GM19463 (cell line): ENCODE data around the gene MAML3.

ENCODE experiments used
- ATAC-seq: cut with Tn5 transposase; IDR thresholded peaks from one replicate; pipeline ENCODE4 v1.9.1; 2021; ENCODE audit warnings: mild to moderate bottlenecking, moderate library complexity; ENCODE audit not compliant: unreplicated experiment

Gene MAML3

DNA sequence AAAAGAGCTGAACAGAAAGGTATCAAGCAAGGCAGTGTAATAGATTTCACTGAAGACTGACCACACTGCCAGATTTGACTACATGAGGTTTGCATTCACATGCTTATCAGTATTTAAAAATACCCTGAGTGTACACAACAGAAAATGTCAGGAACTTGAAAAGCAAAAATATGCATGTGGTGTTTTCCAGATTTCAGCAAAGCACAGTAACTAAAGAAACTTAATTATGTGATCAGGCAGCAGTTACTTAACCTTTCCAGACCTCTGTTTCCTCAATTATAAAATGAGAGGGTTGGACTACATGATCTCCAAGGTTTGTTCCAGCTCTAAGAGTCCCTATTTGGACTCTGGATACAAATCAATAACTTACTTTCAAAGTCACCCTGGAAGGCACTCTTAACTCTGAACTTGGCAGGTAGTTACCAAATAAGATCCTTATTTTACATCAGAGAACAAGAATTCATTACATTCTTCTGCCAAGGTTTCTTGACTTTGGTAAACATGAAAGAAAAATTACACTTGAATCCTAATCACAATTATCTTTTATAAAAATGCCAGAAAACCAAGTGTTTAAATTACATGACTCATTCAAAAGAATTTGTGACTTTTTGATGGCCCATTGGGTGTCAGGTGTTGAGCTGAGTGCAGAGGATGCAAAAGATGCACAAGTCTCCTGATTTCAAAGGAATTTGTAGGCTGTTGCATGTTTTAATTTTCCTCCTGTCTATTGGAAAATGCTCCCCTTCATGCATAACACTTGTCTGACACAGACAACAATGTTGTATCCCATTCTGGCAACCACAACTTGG lies 246.8 kb downstream of the MAML3 start:
- no peak for ATAC-seq

DNA sequence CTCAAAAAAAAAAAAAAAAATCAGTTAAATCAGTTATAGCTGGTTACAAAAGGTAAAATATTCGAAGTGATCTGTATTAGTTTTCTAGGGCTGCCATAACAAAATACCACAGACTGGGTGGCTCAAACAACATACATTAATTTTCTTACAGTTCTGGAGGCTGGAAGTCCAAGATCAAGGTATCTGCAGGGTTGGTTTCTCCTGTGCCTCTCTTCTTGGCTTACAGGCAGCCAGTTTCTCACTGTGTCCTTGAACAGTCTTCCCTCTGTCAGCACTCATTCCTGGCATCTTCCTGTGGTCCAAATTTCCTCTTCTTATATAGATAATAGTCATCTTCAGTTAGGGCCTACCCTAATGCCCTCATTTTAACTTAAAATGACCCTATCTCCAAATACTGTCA lies 248.5 kb downstream of the MAML3 start:
- no peak for ATAC-seq

DNA sequence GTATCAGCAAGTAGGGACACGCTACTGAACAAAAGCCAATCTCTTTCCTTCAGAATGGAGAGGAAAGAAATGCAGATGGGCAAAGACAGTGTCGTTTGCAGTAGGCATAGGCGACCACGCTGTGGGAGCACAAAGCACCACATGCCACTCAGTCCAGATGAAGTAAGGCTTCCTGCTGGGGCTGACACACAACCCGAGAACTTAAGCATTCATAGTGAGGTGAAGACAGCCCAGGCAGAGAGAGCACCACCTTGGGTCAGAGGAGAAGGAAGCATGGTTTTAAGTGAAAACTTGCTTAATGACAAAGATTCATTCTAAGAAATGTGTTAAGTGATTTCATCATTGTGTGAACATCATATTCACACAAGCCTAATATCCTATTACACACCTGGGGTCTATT lies 249.6 kb downstream of the MAML3 start:
- no peak for ATAC-seq

DNA sequence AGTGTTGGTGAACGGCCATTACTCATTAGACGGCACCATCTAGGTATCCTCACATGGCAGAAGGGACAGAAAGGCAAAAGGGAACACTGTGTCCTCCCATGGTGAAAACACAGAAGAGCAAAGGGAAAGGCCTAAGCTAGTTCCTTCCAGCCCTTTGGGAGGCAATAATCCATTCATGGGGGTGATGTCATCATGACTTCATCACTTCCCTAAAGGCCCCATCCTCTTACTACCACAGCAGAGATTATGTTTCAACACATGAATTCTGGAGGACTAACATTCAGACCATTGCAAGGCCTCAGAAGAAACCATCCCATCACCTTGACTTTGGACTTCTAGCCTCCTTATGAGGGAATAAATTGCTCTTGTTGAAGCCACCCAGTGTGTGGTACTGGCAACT lies 250.1 kb downstream of the MAML3 start:
- ATAC-seq = no peak

DNA sequence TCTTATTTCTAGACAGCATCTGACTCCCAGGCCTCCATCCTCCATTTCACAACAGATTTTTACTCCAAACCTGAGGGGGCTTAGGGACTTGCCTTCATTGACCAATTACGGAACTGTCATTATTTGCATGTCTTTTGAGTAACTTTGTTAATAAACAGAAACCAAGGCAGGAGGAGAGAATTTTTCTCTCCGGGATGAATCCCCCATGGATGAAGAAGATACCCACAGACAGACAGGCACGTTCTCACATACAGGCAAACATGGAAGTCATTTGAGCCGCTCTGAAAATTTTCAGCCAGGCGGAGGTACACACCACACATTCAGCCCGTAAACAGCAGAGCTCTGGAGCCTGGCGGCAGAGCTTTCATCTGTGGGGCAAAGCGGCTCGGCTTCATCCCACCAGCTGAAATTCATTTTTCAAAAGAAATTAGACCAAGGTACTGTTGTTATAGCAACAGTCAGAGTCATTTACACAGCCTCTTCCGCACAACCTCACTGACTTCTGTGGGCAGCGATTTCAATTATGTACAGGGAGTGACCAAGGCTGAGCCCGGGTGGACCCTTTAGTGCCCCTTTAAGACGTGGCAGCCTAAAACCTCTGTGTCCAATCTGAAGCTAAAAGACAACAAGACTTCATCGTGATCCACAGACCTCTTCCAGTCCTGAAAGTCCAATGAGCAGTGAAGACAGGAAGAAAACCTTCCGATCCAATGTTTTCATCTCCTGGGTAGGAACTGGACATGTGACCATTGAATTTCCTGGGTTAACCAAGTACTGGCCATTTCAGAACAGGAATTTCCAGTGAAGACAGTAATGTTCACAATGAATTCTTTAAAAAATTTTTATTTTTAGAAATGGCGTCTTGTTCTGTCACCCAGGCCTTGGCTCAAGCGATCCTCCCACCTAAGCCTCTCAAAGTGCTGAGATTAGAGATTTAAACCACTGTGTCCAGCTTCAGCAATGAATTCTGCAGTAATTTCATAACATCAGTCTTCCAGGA lies 251.4 kb downstream of the MAML3 start:
- ATAC-seq = no peak

DNA sequence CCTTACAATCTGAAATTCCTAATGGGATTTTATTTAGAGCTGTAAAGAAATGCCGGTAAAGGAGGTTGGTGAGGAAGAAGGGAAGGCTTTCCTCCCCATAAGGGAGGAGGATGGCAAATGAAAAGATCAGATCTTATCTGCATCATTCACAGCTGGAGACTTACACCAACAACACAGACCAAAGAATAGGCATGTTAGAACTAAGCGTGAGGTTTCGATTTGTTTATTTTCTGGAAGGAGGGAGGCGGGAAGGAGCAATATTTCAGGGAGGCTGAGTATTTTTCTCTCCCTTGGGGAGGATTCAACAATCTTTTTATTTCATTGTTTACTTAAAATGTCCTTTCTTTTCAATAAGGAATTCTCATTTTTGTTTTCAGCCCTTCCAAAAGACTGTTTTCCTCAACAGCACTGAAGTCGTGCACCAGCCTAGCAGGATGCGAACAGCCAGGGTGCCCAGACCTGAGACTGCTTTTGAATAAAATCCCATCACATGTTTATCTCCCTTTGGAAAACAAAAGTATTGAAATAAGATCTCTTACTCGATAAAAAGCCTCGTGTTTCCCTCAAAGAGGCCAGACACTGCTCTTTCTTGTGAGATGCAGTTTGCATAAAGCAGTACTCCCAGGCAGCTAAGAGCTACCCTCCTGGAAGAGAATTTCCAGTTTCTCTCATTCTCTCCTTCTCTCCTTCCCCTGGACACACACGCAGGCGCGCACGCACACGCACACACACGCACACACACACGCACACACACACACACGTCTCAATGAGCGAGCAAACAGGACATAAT lies 252.3 kb downstream of the MAML3 start:
- no peak for ATAC-seq

DNA sequence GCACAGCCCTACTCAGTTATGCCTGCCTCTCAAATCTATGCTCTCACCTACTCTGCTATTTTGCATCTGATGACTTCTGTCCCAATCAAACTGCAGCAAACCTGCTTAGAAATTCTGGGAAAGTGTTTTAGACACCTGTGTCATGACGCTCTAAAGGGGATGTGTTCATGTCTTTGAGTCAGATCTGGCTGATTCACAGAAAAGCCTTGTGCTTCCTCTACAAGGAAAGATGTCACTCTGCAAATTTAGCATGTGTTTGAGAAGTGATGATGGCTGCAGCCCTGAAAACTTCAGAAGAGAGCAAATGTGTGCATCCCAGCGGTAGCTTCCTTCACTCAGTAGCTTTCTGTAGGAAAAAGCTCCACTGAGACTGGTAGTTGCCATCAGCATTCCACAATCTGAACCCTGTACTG lies 253.0 kb downstream of the MAML3 start:
- ATAC-seq = no peak

DNA sequence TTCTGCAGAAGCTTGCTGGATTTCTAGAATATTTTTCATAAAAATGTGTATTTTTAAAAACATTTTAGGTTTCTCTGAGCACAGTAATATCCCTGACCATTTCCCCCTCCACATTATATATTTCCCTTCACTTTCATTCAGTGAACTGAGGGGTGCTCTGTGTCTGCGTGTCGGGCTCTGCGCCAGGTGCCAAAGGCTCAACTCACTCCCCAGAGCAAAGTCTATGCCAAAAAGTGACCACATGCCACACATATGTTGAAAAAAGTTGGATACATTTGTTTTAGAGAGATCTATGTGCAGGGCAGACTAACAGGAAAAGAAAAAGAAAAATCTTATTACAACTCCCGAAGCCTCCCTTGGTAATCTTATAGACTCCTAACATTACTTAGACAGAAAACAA lies 254.6 kb downstream of the MAML3 start:
- no peak for ATAC-seq

DNA sequence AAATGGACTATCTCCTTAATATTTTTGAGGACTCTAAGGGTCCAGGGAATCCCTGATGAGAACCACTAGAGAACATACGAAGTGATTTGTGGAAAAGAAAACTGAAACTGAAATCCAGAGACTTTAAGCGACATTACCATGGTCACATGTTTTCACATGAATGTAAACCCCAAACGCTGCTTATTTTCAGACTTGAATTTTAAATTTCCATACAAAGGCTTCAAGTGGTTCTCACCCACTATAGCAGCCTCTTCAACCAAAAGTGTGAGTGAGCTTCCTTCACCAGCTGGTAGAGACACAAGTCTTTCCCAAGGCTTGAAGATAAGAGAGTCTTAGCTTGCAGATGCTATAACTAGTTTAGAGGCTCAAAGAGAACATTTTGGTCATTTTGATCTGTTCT lies 255.7 kb downstream of the MAML3 start:
- no peak for ATAC-seq

DNA sequence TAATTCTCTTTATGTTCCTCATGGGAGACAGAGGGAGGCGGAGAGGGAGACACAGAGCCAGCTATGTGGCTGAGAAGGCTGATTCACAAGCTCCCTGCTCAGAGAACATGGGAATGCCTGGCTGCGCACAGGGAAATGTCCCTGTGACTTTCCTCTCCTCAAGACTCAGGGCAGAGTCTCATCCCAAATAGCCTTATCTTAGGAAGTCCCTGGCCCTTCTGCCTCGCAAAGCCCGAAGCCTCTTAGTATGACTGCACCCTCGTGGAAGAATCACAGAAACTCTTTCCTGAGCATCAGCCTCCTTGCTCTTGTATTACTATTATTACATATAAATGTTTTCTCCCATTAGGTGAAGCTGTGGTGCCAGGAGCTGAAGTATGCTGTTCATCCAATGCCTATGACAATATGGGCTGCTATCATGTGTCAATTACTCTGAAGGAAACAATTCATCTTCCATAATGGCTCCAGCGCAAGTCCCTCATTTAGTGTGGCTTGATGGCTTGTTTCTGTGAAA lies 257.8 kb downstream of the MAML3 start:
- no peak for ATAC-seq

DNA sequence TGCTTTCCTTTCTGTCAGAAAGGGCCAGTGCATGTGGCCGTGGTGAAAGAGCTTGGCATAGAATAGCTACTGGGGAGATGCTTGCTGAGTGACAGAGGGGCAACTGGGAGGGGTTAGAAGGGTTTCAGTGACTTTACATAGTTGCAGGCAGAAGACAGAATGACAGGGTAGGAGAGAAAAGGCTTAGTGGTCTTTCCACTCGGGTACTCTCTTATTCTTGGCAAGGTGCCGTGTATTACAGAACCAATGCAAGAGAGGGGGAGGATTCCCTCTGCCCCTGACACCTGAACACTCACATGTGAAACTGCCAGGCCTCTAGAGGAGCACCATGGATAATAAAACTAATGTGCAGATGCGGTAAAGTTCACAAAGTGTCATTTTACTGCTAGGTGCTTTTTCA lies 260.2 kb downstream of the MAML3 start:
- ATAC-seq = no peak

DNA sequence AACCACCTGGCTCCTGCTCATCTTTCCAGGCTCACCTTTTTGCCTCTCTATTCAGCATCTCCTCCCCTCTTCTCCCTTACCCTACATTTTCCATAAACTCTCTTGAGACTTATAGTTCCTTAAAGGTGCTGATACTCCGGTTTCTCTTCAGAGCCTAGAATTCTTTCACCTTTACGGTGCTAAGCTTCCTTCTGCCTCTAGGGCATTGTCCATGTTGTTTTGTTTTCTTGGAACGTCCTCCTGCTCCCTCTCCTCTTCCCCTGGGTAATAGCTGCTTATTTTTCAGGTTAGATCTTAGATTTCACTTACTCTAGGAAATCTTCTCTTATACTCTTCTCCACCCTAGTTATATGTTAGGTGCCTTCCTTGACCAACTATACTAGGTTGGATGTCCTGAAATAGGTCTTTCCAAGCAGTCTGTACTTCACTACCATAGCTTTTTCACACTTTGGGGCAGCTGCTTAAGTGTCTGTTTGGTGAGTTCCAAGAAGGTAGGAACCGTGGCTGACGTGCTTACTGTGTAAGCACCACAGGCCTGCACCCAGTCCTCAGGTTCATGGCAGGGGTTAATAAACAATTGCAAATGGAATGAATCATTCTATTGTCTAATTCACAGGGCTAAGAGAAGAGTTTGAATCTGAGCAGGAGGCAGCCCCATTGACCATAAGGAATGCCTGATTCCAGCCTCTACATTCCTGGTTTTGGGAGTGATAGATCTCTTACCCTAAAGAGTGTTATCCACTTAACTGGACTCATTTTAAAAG lies 260.8 kb downstream of the MAML3 start:
- ATAC-seq = no peak

DNA sequence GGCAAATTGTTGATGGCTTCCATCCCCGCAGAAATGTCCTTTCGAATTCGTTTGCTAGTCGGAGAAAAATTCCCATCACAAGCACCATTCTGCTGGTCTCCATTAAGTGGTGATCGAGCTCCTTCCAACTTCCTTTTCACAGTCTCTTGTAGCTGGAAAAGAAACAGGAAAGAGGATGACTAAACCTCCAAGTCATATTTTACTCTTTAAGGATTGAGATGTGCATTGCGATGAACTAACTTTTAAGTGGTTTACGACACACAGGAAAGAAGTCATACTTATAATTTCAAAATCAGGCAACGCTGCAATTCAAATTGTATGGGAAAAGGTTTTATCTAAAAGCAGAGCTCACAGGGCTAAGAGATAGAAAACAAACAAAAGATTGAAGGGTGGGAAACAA lies 263.2 kb downstream of the MAML3 start:
- ATAC-seq = no peak

DNA sequence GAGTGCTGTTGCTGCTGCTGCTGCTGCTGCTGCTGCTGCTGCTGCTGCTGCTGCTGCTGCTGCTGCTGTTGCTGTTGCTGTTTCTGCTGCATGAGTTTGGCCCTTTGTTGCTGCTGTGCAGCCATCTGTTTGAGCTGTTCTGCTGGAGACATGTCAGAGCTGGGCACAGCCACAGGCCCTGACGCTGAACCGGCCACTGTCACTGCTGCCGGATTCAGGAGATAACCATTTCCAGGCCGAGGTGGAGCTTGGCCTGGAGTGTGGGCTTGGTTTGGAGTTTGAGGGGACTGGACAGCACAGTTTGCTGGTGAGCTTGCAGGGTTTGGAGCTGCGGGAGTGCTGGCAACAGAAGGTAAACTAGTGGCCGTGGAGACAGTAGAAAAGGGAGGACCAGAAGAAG lies 264.1 kb downstream of the MAML3 start:
- no peak for ATAC-seq

DNA sequence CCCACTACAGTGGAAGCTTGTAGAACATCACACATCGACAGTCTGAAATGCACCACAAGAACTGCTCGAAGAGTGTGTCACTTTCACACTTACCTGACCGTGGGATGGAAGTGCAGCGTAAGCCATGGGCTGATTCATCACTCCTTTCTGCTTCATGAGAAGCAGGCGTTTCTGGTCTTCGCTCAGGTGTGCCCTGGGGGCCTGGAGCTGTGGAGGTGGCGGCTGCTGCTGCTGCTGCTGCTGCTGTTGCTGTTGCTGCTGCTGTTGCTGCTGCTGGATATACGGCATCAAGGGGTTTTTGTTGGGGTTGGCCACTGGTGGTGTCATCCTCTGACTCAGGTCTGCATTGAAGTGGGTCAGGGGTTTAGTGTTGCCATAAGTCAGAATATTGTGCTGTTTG lies 264.7 kb downstream of the MAML3 start:
- no peak for ATAC-seq

DNA sequence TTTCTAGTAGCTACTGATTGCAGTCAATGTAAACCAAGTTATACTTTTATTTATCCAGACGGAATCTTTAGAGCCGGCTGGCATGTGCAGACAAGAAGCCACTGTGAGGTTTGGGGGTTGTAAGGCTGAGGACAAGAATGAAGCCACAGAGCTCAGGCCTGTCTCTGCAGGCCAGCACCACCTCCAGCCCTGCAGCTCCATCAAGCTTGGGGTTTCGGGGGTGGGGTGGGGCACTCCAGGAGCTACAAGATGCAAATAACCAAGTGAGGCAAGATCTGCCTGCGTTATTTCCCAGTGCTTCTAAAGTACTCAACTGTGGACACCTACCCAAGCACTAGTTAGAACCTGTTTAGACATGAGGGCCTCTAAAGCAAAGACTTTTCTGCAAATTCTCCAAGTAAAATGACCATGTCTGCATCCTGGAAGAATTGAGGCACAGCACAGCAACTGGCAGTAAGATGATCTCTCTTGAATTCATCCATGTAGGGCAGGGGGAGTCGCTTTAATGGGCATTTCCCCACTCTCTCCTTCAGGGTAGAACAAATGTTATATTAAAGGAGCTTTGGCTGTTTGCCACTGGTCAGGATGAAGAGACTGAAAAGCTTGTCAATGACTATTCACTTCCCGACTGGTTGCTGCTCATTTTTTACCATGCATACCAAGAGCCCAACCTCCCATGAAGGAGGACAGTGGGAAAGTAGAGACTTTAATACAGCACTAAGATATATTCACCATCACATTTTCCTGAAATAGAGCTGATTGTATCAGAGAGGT lies 265.8 kb downstream of the MAML3 start:
- ATAC-seq = no peak

DNA sequence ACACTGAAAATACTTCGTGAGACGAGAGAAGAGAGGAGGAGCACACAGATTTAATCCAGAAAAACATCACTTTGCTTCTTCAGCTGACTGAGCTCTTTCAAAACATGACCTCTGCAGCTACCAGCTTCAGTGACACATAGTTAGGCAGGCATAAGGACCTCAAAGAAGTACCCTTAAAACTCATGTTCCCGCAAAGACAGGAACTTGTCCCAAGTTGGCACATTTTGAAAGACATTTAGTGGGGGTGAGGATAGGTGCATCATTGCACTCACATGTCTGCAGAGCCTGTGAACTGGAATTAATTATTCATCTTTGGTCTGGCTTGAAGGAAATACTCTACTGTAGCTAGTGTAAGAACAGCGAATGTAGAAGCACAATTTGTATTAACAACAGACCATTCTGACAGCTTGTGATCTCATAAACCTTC lies 266.6 kb downstream of the MAML3 start:
- no peak for ATAC-seq

DNA sequence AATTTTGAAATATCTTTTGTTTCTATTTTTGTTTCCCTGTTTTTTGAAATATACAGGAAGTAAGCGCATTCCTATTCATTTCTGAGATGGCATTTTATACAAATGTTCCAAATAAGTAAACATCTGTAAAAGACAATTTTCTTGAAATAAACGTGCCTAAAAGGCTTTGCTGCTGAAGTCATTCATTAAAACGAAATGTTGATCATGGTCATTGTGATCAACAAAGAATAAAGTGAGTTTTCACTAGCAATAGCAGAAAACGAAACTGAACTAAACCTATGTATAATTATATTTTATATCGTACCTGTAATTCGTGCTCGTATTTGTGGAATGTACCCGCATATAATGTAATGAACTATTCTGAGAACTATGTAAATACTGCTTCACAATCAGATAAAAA lies 267.2 kb downstream of the MAML3 start:
- no peak for ATAC-seq

DNA sequence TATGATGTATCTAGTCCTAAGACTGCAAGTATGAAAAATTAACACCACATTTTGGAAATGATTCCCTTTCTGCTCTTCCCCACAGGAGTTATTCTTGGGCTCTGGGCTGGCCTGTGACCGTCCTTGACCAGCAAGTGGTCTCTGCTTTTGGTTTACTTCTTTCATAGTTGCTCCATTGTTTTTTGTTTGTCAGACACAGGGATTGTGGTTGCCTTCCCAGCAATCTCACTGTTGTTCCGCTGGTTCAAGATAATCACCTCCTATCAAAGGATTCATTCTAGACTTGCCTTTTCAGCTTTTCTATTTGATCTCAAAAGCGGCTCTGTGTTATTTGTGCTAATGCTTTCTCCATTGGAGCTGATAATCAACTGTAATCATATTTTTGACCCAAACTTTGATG lies 269.5 kb downstream of the MAML3 start:
- ATAC-seq = no peak
